NT2/D1 (cell line): Measurements from ENCODE around the gene RSAD2.

ENCODE experiments used
- SUZ12 ChIP-seq: IDR thresholded peaks from 2 replicates; pipeline ENCODE4 v1.6.1; 2011; ENCODE audit not compliant: insufficient read length, insufficient read depth; ENCODE audit errors: extremely low read depth
- YY1 ChIP-seq: IDR thresholded peaks from 2 replicates; pipeline ENCODE4 v1.6.1; 2011; ENCODE audit not compliant: insufficient read length, insufficient read depth
- ZNF274 ChIP-seq: IDR thresholded peaks from 2 replicates; pipeline ENCODE4 v1.6.1; 2011; ENCODE audit warnings: mild to moderate bottlenecking, low read depth, low read length

DNA sequence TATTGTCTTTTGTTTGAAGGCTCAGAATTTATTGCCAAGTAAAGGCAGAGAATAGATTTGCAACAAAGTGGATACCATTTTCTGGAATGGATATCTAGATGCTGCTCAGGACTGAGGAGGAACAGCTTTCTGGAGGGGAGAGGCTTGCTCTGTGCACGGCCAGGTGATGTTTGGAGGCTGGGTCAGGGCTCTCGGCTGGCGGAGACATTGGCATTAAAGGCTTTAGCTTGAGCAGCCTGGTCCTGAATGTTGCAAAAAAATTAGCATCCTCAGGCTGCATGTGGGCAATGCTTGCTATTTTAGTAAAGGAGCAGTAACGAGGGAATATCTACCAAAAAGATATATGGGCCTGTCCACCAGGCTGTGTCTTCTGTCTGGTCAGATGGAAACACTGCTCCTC, 60.0 kb downstream of the RSAD2 start:
- TF ChIP-seq ZNF274 (no peak), SUZ12 (no peak), YY1 (no peak)
